C4-2B (cell line): Measurements from ENCODE around the gene SYT9.

ENCODE experiments used
- ZFX ChIP-seq: fragments of 450-650 bp; IDR thresholded peaks from 2 replicates; pipeline ENCODE4 v1.6.1; 2017
- TF ChIP-seq, protein P1 (sequence below): fragments of 450-650 bp; conservative IDR thresholded peaks from 2 replicates; pipeline ENCODE4 v1.5.1; 2017; ENCODE audit warnings: mild to moderate bottlenecking

GRCh38 chr11:7486781-7487140 lies 235.1 kb downstream of the SYT9 start:
- TF ChIP-seq, protein P1, sequence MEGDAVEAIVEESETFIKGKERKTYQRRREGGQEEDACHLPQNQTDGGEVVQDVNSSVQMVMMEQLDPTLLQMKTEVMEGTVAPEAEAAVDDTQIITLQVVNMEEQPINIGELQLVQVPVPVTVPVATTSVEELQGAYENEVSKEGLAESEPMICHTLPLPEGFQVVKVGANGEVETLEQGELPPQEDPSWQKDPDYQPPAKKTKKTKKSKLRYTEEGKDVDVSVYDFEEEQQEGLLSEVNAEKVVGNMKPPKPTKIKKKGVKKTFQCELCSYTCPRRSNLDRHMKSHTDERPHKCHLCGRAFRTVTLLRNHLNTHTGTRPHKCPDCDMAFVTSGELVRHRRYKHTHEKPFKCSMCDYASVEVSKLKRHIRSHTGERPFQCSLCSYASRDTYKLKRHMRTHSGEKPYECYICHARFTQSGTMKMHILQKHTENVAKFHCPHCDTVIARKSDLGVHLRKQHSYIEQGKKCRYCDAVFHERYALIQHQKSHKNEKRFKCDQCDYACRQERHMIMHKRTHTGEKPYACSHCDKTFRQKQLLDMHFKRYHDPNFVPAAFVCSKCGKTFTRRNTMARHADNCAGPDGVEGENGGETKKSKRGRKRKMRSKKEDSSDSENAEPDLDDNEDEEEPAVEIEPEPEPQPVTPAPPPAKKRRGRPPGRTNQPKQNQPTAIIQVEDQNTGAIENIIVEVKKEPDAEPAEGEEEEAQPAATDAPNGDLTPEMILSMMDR = no peak
- no peak for TF ChIP-seq ZFX
